ENCODE results near the gene APAF1. TPM values are rescaled to one million over a fixed set of nuclear protein-coding genes. Genes with fewer than 3 reads are reported as not detected.

APAF1 gene
- total RNA-seq, 4 donors from 2014 or later = 5.7 to 8.5 (median 6.5) TPM

- intact Hi-C loops (cut with DNase I; ENCODE audit: low total_unique reads) = loop anchor here (5.0 kb wide), 1 partner anchor 87 kb away; no protein-coding TSS in a partner anchor
- 94 to 95% methylated on average over 1 of the region's 1 CpG for WGBS, 2 donors
- no peak for DNase-seq (ENCODE audit: low spot score in 2 of 2)
- no peak overlapping the region for H3K4me3 ChIP-seq (ENCODE audit: low read depth, poor library complexity, severe bottlenecking)
- TF ChIP-seq POLR2A (IDR thresholded peaks at IDR 0.05) = no peak
- TF ChIP-seq CTCF (IDR thresholded peaks at IDR 0.05) = no peak
Observed at GRCh38 chr12:98653866-98654493, 8.9 kb downstream of the APAF1 start.

- intact Hi-C loops (cut with DNase I; ENCODE audit: low total_unique reads) = no loop called here
- WGBS, 2 donors = 83 to 88% methylated on average over 6 of the region's 6 CpGs
Observed at GRCh38 chr12:98656289-98657101, 11.4 kb downstream of the APAF1 start.

GRCh38 chr12:98660521-98660920 is 15.4 kb downstream of the APAF1 start:
- no peak for TF ChIP-seq POLR2A (IDR thresholded peaks at IDR 0.05)
- intact Hi-C loops (cut with DNase I; ENCODE audit: low total_unique reads) = no loop called here
- DNase-seq (ENCODE audit: low spot score in 2 of 2) = no peak
- no peak overlapping the region for H3K4me3 ChIP-seq (ENCODE audit: low read depth, poor library complexity, severe bottlenecking)

More at GRCh38 chr12:98656289-98657101, 11.4 kb downstream of the APAF1 start:
- TF ChIP-seq CTCF (IDR thresholded peaks at IDR 0.05) (no peak), POLR2A (IDR thresholded peaks at IDR 0.05) (no peak)
- H3K4me3 ChIP-seq (ENCODE audit: low read depth, poor library complexity, severe bottlenecking) = no peak overlapping the region
- DNase-seq (ENCODE audit: low spot score in 2 of 2) = no peak

GRCh38 chr12:98669751-98670150 is 24.7 kb downstream of the APAF1 start:
- 93 to 96% methylated on average over 3 of the region's 3 CpGs for WGBS, 2 donors
- DNase-seq (ENCODE audit: low spot score in 2 of 2) = no peak
- no peak for TF ChIP-seq POLR2A (IDR thresholded peaks at IDR 0.05)
- no peak for TF ChIP-seq CTCF (IDR thresholded peaks at IDR 0.05)
- no peak overlapping the region for H3K4me3 ChIP-seq (ENCODE audit: low read depth, poor library complexity, severe bottlenecking)
- intact Hi-C loops (cut with DNase I; ENCODE audit: low total_unique reads) = no loop called here

DNA sequence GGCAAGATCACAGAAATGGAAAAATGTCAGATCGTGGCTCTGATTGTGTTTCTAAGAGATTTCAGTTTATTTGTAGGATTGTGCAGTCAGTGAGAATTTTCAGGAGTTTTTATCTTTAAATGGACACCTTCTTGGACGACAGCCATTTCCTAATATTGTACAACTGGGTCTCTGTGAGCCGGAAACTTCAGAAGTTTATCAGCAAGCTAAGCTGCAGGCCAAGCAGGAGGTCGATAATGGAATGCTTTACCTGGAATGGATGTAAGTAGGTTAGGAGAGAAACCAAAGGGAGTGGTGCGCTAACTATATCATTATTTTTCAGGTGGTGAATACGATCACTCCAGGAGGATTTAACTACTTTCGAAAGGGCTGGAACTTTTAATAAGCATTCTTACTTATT is 26.4 kb downstream of the APAF1 start:
- intact Hi-C loops (cut with DNase I; ENCODE audit: low total_unique reads) = no loop called here
- no peak for DNase-seq (ENCODE audit: low spot score in 2 of 2)
- 87 to 89% methylated on average over 7 of the region's 7 CpGs for WGBS, 2 donors
- TF ChIP-seq CTCF (IDR thresholded peaks at IDR 0.05) = no peak
- no peak overlapping the region for H3K4me3 ChIP-seq (ENCODE audit: low read depth, poor library complexity, severe bottlenecking)

GRCh38 chr12:98674841-98675240 is 29.8 kb downstream of the APAF1 start:
- no peak for TF ChIP-seq POLR2A (IDR thresholded peaks at IDR 0.05)
- TF ChIP-seq CTCF (IDR thresholded peaks at IDR 0.05) = no peak
- intact Hi-C loops (cut with DNase I; ENCODE audit: low total_unique reads) = no loop called here
- no peak overlapping the region for H3K4me3 ChIP-seq (ENCODE audit: low read depth, poor library complexity, severe bottlenecking)
- DNase-seq (ENCODE audit: low spot score in 2 of 2) = no peak

Data from lower leg skin (tissue), 4 donors.